Sigmoid colon (tissue), 7 donors: ENCODE results near the gene C21orf91. TPM values are rescaled to one million over a fixed set of nuclear protein-coding genes. Genes with fewer than 3 reads are reported as not detected.
A peak's percentile ranks its signal among the peaks of the same experiment; 100 is the strongest.

Source experiments
- DNase-seq: peaks from one replicate; pipeline ENCODE4 v3.0.0-alpha.2; 2019
- H3K27ac ChIP-seq, 4 donors: fragments of 200-600 bp; sonication (generic); one replicate each; pipeline ENCODE4 v1.5.1; 2016 to 2019; ENCODE audit warnings: mild to moderate bottlenecking in 1 of 4
- H3K27me3 ChIP-seq, 3 donors: fragments of 200-600 bp; sonication (generic); one replicate each; pipeline ENCODE4 v1.5.1; 2019; ENCODE audit warnings: mild to moderate bottlenecking in 1 of 3
- H3K36me3 ChIP-seq, 4 donors: fragments of 200-600 bp; sonication (generic); one replicate each; pipeline ENCODE4 v1.5.1; 2016 to 2019
- H3K4me1 ChIP-seq, 4 donors: fragments of 200-600 bp; sonication (generic); one replicate each; pipeline ENCODE4 v1.5.1; 2017 to 2019
- H3K4me3 ChIP-seq, 4 donors: fragments of 200-600 bp; sonication (generic); one replicate each; pipeline ENCODE4 v1.5.1; 2017 to 2019; ENCODE audit warnings: mild to moderate bottlenecking in 2 of 4, moderate library complexity in 1 of 4
- H3K9me3 ChIP-seq, 4 donors: fragments of 200-600 bp in 3 of 4; sonication (generic) in 3 of 4; one replicate each; pipeline versions ENCODE4 v1.5.1 to v1.6.1; 2013 to 2019
- EP300 ChIP-seq, 4 donors: sonication (generic); formaldehyde crosslinking; IDR thresholded peaks; one replicate each; pipeline ENCODE4 v1.6.1; 2017; ENCODE audit warnings: antibody characterized with exemption in 4 of 4
- POLR2A ChIP-seq, 2 donors: fragments of 450-650 bp; IDR thresholded peaks; one replicate each; pipeline ENCODE4 v1.6.1; 2016; ENCODE audit warnings: antibody characterized with exemption in 2 of 2, mild to moderate bottlenecking in 2 of 2, moderate library complexity in 2 of 2
- POLR2AphosphoS5 ChIP-seq, 4 donors: sonication (generic); formaldehyde crosslinking; IDR thresholded peaks; one replicate each; pipeline ENCODE4 v1.6.1; 2017; ENCODE audit warnings: antibody characterized with exemption in 4 of 4
- WGBS, 2 donors: extraction: QIAGEN DNeasy Blood & Tissue Kit; methylation state at CpG; one replicate each; pipeline ENCODE4 v1.1.7; 2013; 5-methylcytosine and 5-hydroxymethylcytosine counted together
- intact Hi-C: fragments of 100-400 bp; cut with DNase I; formaldehyde crosslinking; loops from one replicate; pipeline ENCODE4 v1.15.1; 2023
- polyA plus RNA-seq, 3 donors: library from polyadenylated mRNA; stranded (reverse); fragments of 200-250 nt; gene quantifications; one replicate each; pipeline ENCODE4 v1.2.3, GENCODE V29; 2013
- total RNA-seq, 4 donors: library from RNA; depleted of rRNA; stranded (reverse); fragments of >200 nt; gene quantifications; one replicate each; pipeline ENCODE4 v1.1.0, GENCODE V29; 2016
- TF ChIP-seq, protein P1 (sequence below), 4 experiments: fragments of 450-650 bp in 3 of 4; fragments of 200-600 bp in 1 of 4; IDR thresholded peaks; one replicate each; pipeline ENCODE4 v1.5.1; 2016 to 2019; ENCODE audit warnings: antibody characterized with exemption in 4 of 4, mild to moderate bottlenecking in 3 of 4, moderate library complexity in 2 of 4
- donor health status: healthy with polysubstance abuse.
- donor health status: Bipolar disorder and iron deficiency.
- donor health status: healthy.

The C21orf91 gene
- total and polyA plus RNA-seq, 7 donors: 2.4 to 12.8 (median 6.4) TPM

DNA sequence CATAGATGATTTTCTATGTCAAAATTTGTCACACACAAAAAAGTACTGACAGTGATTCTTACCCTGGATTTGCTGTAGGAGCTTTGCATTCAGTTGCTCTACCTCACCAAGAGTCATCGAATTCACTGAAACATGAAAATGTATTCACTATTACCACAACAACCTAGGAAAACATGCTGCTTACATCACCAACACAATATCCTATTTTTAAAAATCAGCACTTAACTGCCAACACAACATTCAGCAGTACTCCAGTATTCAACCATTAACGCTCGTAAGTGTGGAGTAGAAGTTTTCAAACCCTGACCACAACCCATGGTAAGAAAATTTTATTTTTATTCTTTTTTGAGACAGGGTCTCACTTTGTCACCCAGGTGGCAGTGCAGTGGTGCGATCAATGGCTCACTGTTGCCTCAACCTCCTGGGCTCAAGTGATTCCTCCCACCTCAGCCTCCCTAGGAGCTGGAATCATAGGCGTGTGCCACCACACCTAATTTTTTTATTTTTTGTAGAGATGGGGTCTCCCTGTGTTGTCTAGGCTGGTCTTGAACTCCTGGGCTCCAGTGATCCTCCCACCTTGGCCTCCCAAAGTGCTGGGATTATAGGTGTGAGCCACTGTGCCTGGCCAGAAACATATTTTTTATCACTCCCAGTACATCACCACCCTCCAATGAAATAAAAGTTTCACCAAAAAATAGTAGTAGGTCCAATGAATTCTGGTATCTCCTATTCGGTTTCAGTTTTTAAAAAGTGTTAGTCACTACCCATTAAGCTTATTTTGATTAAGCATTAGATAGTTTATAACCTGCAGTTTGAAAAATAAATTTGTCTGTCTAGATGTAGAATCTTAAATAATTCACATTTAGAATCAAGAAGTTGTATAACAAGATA is 23.8 kb downstream of the C21orf91 start:
- no peaks in the 10 kb centered on the region for H3K9me3 ChIP-seq
- TF ChIP-seq EP300 (IDR thresholded peaks at IDR 0.05) (no peak), POLR2AphosphoS5 (IDR thresholded peaks at IDR 0.05) (no peak), POLR2A (IDR thresholded peaks at IDR 0.05) (no peak)
- TF ChIP-seq, protein P1, sequence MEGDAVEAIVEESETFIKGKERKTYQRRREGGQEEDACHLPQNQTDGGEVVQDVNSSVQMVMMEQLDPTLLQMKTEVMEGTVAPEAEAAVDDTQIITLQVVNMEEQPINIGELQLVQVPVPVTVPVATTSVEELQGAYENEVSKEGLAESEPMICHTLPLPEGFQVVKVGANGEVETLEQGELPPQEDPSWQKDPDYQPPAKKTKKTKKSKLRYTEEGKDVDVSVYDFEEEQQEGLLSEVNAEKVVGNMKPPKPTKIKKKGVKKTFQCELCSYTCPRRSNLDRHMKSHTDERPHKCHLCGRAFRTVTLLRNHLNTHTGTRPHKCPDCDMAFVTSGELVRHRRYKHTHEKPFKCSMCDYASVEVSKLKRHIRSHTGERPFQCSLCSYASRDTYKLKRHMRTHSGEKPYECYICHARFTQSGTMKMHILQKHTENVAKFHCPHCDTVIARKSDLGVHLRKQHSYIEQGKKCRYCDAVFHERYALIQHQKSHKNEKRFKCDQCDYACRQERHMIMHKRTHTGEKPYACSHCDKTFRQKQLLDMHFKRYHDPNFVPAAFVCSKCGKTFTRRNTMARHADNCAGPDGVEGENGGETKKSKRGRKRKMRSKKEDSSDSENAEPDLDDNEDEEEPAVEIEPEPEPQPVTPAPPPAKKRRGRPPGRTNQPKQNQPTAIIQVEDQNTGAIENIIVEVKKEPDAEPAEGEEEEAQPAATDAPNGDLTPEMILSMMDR (IDR thresholded peaks at IDR 0.05): no peak
- H3K36me3 ChIP-seq: peaks cover 0 to 10% (median 0%) of the 10 kb centered on the region in 4 donors
- no peaks in the 10 kb centered on the region for H3K27me3 ChIP-seq
- 84 to 91% methylated on average over 6 of the region's 6 CpGs for WGBS, 2 donors
- peaks cover 0 to 35% (median 12%) of the 10 kb centered on the region in 4 donors for H3K4me1 ChIP-seq
- no peak overlapping the region for H3K27ac ChIP-seq
- no peak overlapping the region for H3K4me3 ChIP-seq
- DNase-seq: no peak
- intact Hi-C loops: loop anchor here (10.0 kb wide), 1 partner anchor 129 kb away; no protein-coding TSS in a partner anchor

DNA sequence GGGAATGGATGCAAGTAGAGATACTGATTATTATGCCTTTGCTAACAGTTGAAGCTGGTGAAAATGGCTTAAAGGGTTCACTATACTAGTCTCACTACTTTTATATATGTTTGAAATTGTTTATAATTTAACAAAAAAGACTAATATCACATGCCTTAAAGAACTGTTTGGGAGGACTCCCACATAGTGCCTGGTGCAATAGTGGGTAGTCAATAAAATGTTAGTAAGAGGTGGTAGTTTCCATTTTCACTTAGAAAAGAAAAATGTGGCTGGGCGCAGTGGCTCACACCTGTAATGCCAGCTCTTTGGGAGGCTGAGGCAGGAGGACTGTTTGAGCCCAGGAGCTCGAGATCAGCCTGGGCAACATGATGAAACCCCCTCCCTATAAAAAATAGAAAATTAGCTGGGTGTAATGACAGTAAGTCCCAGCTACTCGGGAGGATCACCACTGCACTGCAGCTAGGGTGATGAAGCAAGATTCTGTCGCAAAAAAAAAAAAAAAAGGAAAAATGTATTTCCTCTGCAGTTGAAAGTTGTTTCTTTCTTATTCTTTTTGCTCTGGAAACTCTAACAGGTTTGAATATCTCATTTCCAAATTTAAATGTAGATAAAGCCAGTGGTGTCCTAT is 24.5 kb downstream of the C21orf91 start:
- peak overlapping the region in 1 of 4 donors; percentile 40 for H3K4me3 ChIP-seq
- peak overlapping the region; percentile 31 to 67 (median 56) for H3K27ac ChIP-seq
- peaks cover 0 to 34% (median 12%) of the 10 kb centered on the region in 4 donors for H3K4me1 ChIP-seq
- no peak for DNase-seq
- intact Hi-C loops: loop anchor here (10.0 kb wide), 1 partner anchor 130 kb away; no protein-coding TSS in a partner anchor
- no peaks in the 10 kb centered on the region for H3K27me3 ChIP-seq
- no peak for TF ChIP-seq EP300 (IDR thresholded peaks at IDR 0.05)
- TF ChIP-seq POLR2A (IDR thresholded peaks at IDR 0.05): no peak
- TF ChIP-seq, protein P1 (IDR thresholded peaks at IDR 0.05): no peak
- no peak for TF ChIP-seq POLR2AphosphoS5 (IDR thresholded peaks at IDR 0.05)
- H3K36me3 ChIP-seq: peaks cover 0 to 10% (median 0%) of the 10 kb centered on the region in 4 donors
- WGBS, 2 donors: 69 to 86% methylated on average over 4 of the region's 4 CpGs
- H3K9me3 ChIP-seq: no peaks in the 10 kb centered on the region

DNA sequence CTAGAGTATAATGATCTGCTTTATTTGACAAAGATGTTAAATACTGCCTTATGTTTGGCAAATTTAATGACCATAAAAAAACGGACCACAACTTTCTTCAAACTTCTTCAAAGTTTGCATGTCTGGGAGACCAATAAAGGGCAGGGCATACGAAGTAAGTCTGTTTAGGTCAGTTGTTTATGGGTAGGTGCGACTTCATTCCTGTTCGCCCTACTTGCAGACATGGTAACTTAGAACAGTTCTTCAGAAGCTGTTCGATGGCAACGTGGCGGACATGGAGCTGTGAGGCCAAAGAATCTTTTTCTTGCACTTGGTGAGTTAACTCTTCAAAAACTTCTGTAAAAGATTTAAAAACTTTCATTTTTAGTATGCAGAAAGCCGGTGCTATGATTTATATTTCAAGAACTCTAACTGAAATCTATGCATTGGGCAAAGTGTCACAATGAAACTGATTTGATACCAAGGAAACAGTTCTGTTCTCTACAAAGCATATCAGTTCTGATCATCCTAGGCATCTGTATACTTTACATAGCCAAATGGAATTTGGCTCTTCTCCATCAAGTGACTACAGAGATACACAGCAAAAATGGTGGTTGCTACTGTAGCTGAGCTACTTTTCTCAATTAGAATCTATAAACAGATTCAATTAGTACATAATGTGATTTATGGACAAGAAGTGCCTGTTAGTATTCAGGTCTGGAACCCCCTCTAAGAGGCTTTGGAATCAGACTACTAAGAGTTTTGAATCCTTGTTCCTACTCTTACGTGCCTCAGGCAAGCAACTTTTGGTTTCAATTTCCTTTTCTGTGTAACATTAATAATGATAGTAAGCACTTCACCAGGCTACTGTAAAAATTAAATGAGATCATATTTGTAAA is 25.7 kb downstream of the C21orf91 start:
- intact Hi-C loops: loop anchor here (10.0 kb wide), 1 partner anchor 131 kb away; no protein-coding TSS in a partner anchor
- no peak for DNase-seq
- 67 to 73% methylated on average over 9 of the region's 9 CpGs for WGBS, 2 donors
- peak overlapping the region; percentile 31 to 67 (median 56) for H3K27ac ChIP-seq
- no peaks in the 10 kb centered on the region for H3K27me3 ChIP-seq
- H3K9me3 ChIP-seq: no peaks in the 10 kb centered on the region
- TF ChIP-seq EP300 (IDR thresholded peaks at IDR 0.05) (no peak), POLR2A (IDR thresholded peaks at IDR 0.05) (no peak), POLR2AphosphoS5 (IDR thresholded peaks at IDR 0.05) (no peak)
- TF ChIP-seq, protein P1 (IDR thresholded peaks at IDR 0.05): no peak
- H3K4me3 ChIP-seq: peak overlapping the region; percentile 5 to 43 (median 35)
- H3K4me1 ChIP-seq: peaks cover 0 to 22% (median 9%) of the 10 kb centered on the region in 4 donors
- peaks cover 0 to 10% (median 0%) of the 10 kb centered on the region in 4 donors for H3K36me3 ChIP-seq

DNA sequence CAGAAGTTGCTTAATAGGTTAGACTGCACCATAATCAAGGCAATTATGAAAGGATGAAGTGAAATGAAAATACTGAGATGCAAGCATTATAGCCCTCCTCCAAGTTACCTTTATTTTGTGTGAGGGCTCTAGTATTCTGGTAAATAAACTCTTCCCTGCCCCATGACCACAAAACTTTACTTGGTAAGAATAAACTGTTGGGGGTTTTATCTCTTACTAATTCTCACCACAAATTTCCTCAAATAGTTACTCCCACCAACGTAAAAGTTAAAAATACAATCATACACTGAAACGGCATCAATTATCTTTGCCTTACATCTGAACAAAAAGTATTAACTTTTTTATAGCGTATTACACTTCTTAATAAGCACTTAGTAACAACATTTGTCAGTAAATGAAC is 29.5 kb downstream of the C21orf91 start:
- intact Hi-C loops: loop anchor here (10.0 kb wide), 2 partner anchors 55 to 135 kb away; no protein-coding TSS in a partner anchor
- 51 to 84% methylated on average over 3 of the region's 3 CpGs for WGBS, 2 donors

More for the DNA sequence above, 29.5 kb downstream of the C21orf91 start:
- TF ChIP-seq, protein P1 (IDR thresholded peaks at IDR 0.05): no peak
- TF ChIP-seq POLR2A (IDR thresholded peaks at IDR 0.05) (no peak), EP300 (IDR thresholded peaks at IDR 0.05) (no peak), POLR2AphosphoS5 (IDR thresholded peaks at IDR 0.05) (no peak)
- Histone ChIP-seq H3K27me3 (no peaks in the 10 kb centered on the region), H3K4me1 (peaks cover 0 to 12% (median 5%) of the 10 kb centered on the region in 4 donors), H3K36me3 (peaks cover 0 to 22% (median 6%) of the 10 kb centered on the region in 4 donors), H3K4me3 (no peak overlapping the region), H3K27ac (no peak overlapping the region), H3K9me3 (no peaks in the 10 kb centered on the region)
- no peak for DNase-seq
